Subcutaneous abdominal adipose tissue (tissue), 5 donors: ENCODE data around the gene MKNK1.
"Not testable (repeated sequence)": the region's sequence is repeated elsewhere in the genome, so short reads cannot be mapped to it uniquely, and the experiment has no call there.

Source experiments
- H3K27ac ChIP-seq: one replicate; pipeline ENCODE4 v1.7.0; 2013; ENCODE audit warnings: low read depth, mild to moderate bottlenecking, inconsistent platforms, low read length, moderate library complexity
- H3K27me3 ChIP-seq, 5 donors: one replicate each; pipeline ENCODE4 v1.7.0; 2013; ENCODE audit warnings: low read length in 5 of 5, inconsistent platforms in 1 of 5; ENCODE audit not compliant: control insufficient read depth in 5 of 5, insufficient read depth in 4 of 5
- H3K36me3 ChIP-seq, 5 donors: one replicate each; pipeline ENCODE4 v1.7.0; 2013; ENCODE audit warnings: low read length in 5 of 5; ENCODE audit not compliant: control insufficient read depth in 5 of 5, insufficient read depth in 5 of 5
- H3K4me1 ChIP-seq, 5 donors: one replicate each; pipeline ENCODE4 v1.7.0; 2013; ENCODE audit warnings: low read length in 5 of 5, mild to moderate bottlenecking in 3 of 5, moderate library complexity in 1 of 5; ENCODE audit not compliant: control insufficient read depth in 5 of 5, insufficient read depth in 5 of 5
- H3K4me3 ChIP-seq, 5 donors: one replicate each; pipeline ENCODE4 v1.7.0; 2013; ENCODE audit warnings: low read length in 5 of 5, low read depth in 1 of 5
- H3K9ac ChIP-seq, 5 donors: one replicate each; pipeline ENCODE4 v1.7.0; 2013; ENCODE audit warnings: low read length in 5 of 5, mild to moderate bottlenecking in 4 of 5, moderate library complexity in 3 of 5
- H3K9me3 ChIP-seq, 5 donors: one replicate each; pipeline ENCODE4 v1.7.0; 2013; ENCODE audit warnings: low read length in 5 of 5; ENCODE audit not compliant: control insufficient read depth in 5 of 5
- donor health status: healthy.
- donor health status: healthy.
- donor health status: healthy.
- donor health status: healthy.
- donor health status: healthy.

Gene MKNK1

DNA sequence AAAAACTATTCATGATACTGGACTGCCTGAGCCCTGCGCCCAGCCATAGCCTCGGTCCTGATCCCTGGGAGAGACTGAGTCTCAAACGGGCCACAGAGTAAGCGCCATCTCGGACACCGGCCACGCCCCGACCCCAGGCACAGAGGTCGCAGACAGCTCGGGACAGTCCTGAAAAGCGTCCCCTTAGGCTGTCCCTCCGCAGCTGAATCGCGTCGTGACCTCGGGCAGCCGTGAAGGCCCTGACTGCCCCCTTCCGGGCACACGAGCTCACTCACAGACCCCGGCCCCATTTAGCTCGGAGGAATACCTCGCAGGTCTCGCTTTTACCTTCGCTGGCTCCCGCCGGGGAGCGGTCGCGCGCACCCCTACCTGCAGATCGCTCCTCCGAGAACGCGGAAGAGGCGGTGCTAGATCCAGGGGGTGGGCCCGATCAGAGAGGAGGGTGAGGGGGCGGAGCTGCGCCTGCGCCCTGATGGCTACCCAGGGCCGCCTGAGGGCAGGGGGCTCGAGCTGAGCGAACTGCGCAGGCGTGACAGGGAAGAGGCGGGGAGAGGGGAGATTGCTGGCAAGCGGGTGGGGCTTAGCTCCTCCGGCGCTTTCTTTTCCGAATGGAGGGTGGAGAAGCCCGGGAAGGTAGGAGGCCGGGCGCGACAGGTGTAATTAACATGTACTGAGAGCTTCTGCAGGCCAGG is at the start of gene MKNK1:
Gene MKNK1 (minus strand): TSS at position 411 of the 692 bp plus-strand sequence. CDS start 20,941 bp downstream, outside the sequence.
- H3K27ac ChIP-seq = peak within 1 kb of the TSS; percentile 70
- peak within 1 kb of the TSS; percentile 74 to 87 (median 83) for H3K9ac ChIP-seq
- H3K4me1 ChIP-seq = peaks cover 3 to 70% (median 53%) of the 10 kb centered on the region in 5 donors
- H3K9me3 ChIP-seq = no peaks in the 10 kb centered on the region
- H3K36me3 ChIP-seq = peaks cover 0 to 22% (median 12%) of the 10 kb centered on the region in 5 donors
- H3K4me3 ChIP-seq = peak within 1 kb of the TSS; percentile 81 to 96 (median 93)
- no peaks in the 10 kb centered on the region for H3K27me3 ChIP-seq

DNA sequence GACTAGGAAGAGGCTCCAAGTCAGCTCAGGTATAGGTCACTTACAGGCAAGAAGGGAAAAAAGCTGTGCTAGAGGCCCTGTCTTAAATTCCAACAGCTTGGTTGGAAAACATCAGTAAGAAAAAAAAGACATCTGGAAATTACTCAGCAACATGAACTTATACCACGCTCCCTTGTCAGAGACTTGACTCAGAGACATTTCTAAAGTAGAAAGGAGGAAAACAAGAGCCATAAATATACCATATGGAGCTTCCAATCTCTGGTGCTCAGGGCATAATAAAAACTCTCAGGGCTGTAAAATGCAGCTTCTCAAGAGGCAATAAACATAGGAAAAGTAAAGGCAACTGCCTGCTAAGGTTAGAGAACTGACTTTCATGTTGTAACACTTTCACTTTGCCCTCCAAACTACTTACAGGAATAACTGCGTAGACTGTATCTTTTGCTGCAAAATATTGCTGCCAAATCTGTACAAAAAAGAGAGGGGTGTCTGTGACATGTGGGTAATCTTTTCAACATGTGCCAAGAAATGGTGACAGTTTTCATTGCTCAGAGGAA is 49.4 kb upstream of the MKNK1 start:
- peaks cover 50 to 70% (median 54%) of the 10 kb centered on the region in 5 donors for H3K36me3 ChIP-seq
- peaks cover 0 to 5% (median 4%) of the 10 kb centered on the region in 5 donors for H3K9me3 ChIP-seq
- H3K27me3 ChIP-seq = no peaks in the 10 kb centered on the region
- peak overlapping the region in 1 of 5 donors; percentile 47 for H3K9ac ChIP-seq
- peak overlapping the region; percentile 45 for H3K27ac ChIP-seq
- H3K4me1 ChIP-seq = peaks cover 0 to 7% (median 0%) of the 10 kb centered on the region in 5 donors
- no peak overlapping the region for H3K4me3 ChIP-seq

DNA sequence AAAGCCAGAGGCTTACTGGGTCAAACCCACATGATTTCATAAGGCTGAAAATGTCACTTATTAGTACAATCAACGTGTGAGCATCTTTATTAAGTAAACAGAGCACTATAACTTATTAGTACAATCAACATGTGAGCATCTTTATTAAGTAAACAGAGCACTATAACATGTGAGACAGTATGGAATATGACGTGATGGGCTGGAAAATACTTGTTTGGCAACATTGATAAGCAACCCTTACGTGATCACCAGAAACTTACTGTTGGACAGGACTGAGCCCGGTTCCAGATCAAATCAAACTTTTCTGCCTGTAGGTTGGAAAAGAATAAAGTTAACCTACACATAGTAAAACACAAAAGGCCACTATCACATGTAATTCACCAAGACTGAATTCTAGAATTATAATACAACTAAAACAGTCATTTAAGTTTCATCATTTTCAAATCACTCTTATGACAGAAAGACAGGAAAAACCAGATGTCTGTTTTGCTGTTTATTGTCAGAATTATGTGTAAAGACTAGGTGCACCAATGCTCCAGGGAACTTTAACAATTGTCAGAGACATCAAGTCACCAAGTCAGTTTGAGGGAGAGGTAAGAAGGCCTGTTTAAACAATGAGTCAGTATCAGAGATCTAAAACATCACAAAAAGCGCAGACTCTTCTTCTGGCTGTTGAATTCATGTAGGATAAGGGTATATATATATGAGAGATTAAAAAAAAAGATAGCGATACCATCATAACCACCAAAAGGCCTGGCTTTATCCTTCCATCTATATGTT is 48.4 kb upstream of the MKNK1 start:
- Histone ChIP-seq H3K27ac (peak overlapping the region; percentile 45), H3K4me3 (no peak overlapping the region), H3K27me3 (no peaks in the 10 kb centered on the region), H3K9ac (no peak overlapping the region), H3K4me1 (peaks cover 0 to 7% (median 0%) of the 10 kb centered on the region in 5 donors), H3K9me3 (peaks cover 0 to 5% (median 4%) of the 10 kb centered on the region in 5 donors), H3K36me3 (peaks cover 40 to 64% (median 48%) of the 10 kb centered on the region in 5 donors)

DNA sequence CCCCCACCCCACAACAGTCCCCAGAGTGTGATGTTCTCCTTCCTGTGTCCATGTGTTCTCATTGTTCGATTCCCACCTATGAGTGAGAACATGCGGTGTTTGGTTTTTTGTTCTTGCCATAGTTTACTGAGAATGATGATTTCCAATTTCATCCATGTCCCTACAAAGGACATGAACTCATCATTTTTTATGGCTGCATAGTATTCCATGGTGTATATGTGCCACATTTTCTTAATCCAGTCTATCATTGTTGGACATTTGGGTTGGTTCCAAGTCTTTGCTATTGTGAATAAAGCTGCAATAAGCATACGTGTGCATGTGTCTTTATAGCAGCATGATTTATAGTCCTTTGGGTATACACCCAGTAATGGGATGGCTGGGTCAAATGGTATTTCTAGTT is 47.1 kb upstream of the MKNK1 start:
- not testable (repeated sequence) for H3K4me1 ChIP-seq, H3K9ac ChIP-seq
- H3K36me3 ChIP-seq = peaks cover 36 to 60% (median 43%) of the 10 kb centered on the region in 5 donors

DNA sequence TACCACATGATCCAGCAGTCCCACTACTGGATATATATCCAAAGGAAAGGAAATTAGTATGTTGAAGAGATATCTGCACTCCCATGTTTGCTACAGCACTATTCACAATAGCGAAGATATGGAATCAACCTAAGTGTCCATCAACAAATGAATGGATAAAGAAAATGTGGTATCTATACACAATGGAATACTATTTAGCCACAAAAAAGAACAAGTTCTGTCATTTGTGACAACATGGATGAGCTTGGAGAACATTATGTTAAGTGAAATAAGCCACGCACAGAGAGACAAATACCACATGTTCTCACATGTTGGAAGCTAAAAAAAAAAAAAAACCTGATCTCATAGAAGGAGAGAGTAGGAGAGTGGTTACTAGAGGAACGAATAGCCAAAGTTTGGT is 46.4 kb upstream of the MKNK1 start:
- Histone ChIP-seq H3K9ac (no peak overlapping the region), H3K36me3 (peaks cover 29 to 54% (median 38%) of the 10 kb centered on the region in 5 donors)

More for the DNA sequence above, 47.1 kb upstream of the MKNK1 start:
- not testable (repeated sequence) for H3K4me3 ChIP-seq, H3K27ac ChIP-seq, H3K9me3 ChIP-seq, H3K27me3 ChIP-seq

DNA sequence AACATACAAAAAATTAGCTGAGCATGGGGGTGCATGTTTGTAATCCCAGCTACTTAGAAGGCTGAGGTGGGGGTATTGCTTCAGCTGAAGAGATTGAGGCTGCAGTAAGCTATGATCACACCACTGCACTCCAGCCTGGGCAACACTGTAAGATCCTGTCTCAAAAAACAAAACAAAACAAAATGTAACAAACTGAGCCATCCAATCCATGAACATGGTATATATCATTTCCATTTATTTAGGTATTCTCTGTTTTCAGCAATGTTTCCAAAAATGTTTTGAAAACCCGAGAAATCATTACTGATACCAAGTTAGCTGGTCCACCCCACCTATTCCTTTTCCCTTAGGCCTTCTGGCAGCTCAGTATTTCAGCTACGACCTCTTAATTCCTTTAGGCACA is 45.7 kb upstream of the MKNK1 start:
- no peak overlapping the region for H3K27ac ChIP-seq
- H3K27me3 ChIP-seq = no peaks in the 10 kb centered on the region
- no peak overlapping the region for H3K4me3 ChIP-seq
- peaks cover 0 to 7% (median 0%) of the 10 kb centered on the region in 5 donors for H3K4me1 ChIP-seq
- H3K36me3 ChIP-seq = peaks cover 25 to 51% (median 33%) of the 10 kb centered on the region in 5 donors
- no peak overlapping the region for H3K9ac ChIP-seq
- H3K9me3 ChIP-seq = peaks cover 0 to 5% (median 4%) of the 10 kb centered on the region in 5 donors

More for the DNA sequence above, 46.4 kb upstream of the MKNK1 start:
- Histone ChIP-seq H3K27me3 (no peaks in the 10 kb centered on the region), H3K27ac (no peak overlapping the region), H3K4me1 (peaks cover 0 to 7% (median 0%) of the 10 kb centered on the region in 5 donors), H3K4me3 (no peak overlapping the region), H3K9me3 (peaks cover 0 to 5% (median 4%) of the 10 kb centered on the region in 5 donors)

DNA sequence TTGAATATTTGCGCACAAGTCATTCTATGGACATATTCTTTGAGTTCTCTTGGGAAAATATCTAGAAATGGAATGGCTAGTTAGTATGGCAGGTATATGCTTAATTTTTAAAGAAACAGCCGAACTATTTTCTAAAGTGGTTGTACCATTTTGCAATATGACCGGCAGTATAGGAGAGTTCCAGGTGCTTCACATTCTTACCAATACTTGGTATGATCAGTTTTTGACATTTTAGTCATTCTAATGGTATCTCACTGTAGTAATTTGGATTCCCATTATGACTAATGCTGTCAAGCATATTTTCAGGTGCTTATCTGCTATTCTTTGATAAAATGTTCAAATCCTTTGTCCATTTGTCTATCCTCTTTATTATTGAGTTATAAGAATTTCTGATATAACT is 43.5 kb upstream of the MKNK1 start:
- H3K4me3 ChIP-seq = no peak overlapping the region
- peaks cover 25 to 43% (median 27%) of the 10 kb centered on the region in 5 donors for H3K36me3 ChIP-seq
- no peaks in the 10 kb centered on the region for H3K27me3 ChIP-seq
- H3K4me1 ChIP-seq = peaks cover 0 to 12% (median 10%) of the 10 kb centered on the region in 5 donors
- peaks cover 0 to 5% (median 4%) of the 10 kb centered on the region in 5 donors for H3K9me3 ChIP-seq
- no peak overlapping the region for H3K27ac ChIP-seq
- no peak overlapping the region for H3K9ac ChIP-seq

DNA sequence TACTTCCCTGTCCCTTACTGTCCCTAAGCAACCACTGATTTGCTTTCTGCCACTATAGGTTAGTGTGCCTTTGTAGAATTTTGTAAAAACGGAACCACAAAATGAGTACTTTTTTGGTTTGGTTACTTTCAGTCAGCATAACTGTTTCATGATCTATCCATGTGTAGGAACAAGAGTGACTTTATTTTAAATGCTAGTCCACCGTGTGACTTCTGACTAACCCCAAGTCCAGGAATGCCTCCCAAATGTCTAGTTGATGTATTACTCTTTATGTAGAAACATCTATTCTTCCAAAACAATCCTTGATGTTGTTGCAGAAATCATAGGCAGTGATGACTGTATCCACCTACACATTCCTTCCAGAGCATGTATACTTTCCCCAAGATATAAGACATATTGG is 42.8 kb upstream of the MKNK1 start:
- H3K4me3 ChIP-seq = no peak overlapping the region
- peaks cover 0 to 5% (median 4%) of the 10 kb centered on the region in 5 donors for H3K9me3 ChIP-seq
- H3K27ac ChIP-seq = no peak overlapping the region
- peaks cover 25 to 37% (median 27%) of the 10 kb centered on the region in 5 donors for H3K36me3 ChIP-seq
- peaks cover 0 to 14% (median 10%) of the 10 kb centered on the region in 5 donors for H3K4me1 ChIP-seq
- H3K27me3 ChIP-seq = no peaks in the 10 kb centered on the region
- no peak overlapping the region for H3K9ac ChIP-seq

DNA sequence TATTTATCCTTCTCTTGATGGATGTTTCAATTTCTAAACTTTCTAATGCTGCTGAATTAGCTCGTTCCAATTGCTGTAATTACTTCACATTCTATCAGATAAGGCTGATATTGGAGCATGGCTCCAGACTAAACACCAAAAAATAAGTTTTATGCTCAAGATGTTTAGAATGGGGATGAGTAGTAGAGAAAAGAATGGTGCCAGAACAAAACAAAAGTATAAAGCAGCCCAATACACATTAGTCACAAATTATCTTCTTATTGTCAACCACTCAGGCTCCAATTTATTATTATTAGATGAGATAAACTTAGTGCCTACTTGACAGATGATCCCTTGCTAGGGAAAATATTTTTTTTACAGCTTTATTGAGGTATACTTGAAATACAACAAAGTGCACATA is 42.3 kb upstream of the MKNK1 start:
- Histone ChIP-seq H3K4me1 (peaks cover 0 to 14% (median 10%) of the 10 kb centered on the region in 5 donors), H3K9me3 (peaks cover 0 to 5% (median 4%) of the 10 kb centered on the region in 5 donors), H3K36me3 (peaks cover 26 to 36% (median 28%) of the 10 kb centered on the region in 5 donors), H3K4me3 (no peak overlapping the region), H3K27ac (no peak overlapping the region), H3K9ac (no peak overlapping the region), H3K27me3 (no peaks in the 10 kb centered on the region)
